HL-60/S4 (cell line): Measurements from ENCODE around the gene MGA.

Experiments
- in situ Hi-C: fragments of 300-500 bp; cut with MboI; formaldehyde crosslinking; loops from 2 replicates; pipeline ENCODE4 v1.14.3; 2022; ENCODE audit warnings: low sequenced_read_pairs

MGA gene

GRCh38 chr15:41780266-41780665 lies 120.1 kb downstream of the MGA start:
- in situ Hi-C loops: no loop called here

- in situ Hi-C loops: no loop called here
Observed at GRCh38 chr15:41780727-41781126, 120.5 kb downstream of the MGA start.

- in situ Hi-C loops: no loop called here
Observed at GRCh38 chr15:41782371-41783282, 122.4 kb downstream of the MGA start.

GRCh38 chr15:41783296-41783695 lies 123.1 kb downstream of the MGA start:
- in situ Hi-C loops: no loop called here

GRCh38 chr15:41788262-41788661 lies 128.1 kb downstream of the MGA start:
- in situ Hi-C loops: no loop called here

GRCh38 chr15:41789236-41789635 lies 129.0 kb downstream of the MGA start:
- in situ Hi-C loops: no loop called here

GRCh38 chr15:41789662-41790061 lies 129.5 kb downstream of the MGA start:
- in situ Hi-C loops: no loop called here

GRCh38 chr15:41790169-41790568 lies 130.0 kb downstream of the MGA start:
- in situ Hi-C loops: no loop called here

- in situ Hi-C loops: no loop called here
Observed at GRCh38 chr15:41790756-41791546, 130.7 kb downstream of the MGA start.

- in situ Hi-C loops: no loop called here
Observed at GRCh38 chr15:41791547-41791937, 131.3 kb downstream of the MGA start.

GRCh38 chr15:41792000-41792637 lies 131.9 kb downstream of the MGA start:
- in situ Hi-C loops: no loop called here

- in situ Hi-C loops: no loop called here
Observed at GRCh38 chr15:41794081-41794480, 133.9 kb downstream of the MGA start.

GRCh38 chr15:41795996-41796856 lies 136.0 kb downstream of the MGA start:
- in situ Hi-C loops: no loop called here

- in situ Hi-C loops: no loop called here
Observed at GRCh38 chr15:41797201-41797944, 137.2 kb downstream of the MGA start.

GRCh38 chr15:41798607-41799487 lies 138.6 kb downstream of the MGA start:
- in situ Hi-C loops: no loop called here

- in situ Hi-C loops: no loop called here
Observed at GRCh38 chr15:41799488-41799805, 139.2 kb downstream of the MGA start.

- in situ Hi-C loops: loop anchor here (25.0 kb wide), 1 partner anchor 339 kb away; no protein-coding TSS in a partner anchor
Observed at GRCh38 chr15:41801185-41801584, 141.0 kb downstream of the MGA start.

- in situ Hi-C loops: loop anchor here (25.0 kb wide), 1 partner anchor 340 kb away; no protein-coding TSS in a partner anchor
Observed at GRCh38 chr15:41801850-41802455, 141.7 kb downstream of the MGA start.
